ENCODE data around the gene PTPRD. TPM values are rescaled to one million over a fixed set of nuclear protein-coding genes. Genes with fewer than 3 reads are reported as not detected.

The PTPRD gene
- total and polyA plus RNA-seq, 2 donors (not counting 1 experiment from before 2014, with no cell fraction given): 0.35 to 4.8 TPM

GRCh38 chr9:9556865-9557803 is 1055.7 kb downstream of the PTPRD start:
- Histone ChIP-seq H4K20me1 (ENCODE audit: control insufficient read depth, extremely low read depth, insufficient read depth, low read length) (no peaks in the 10 kb centered on the region), H3K27ac (ENCODE audit: insufficient read depth, low read length) (no peak overlapping the region), H3K4me3 (replicated peaks in 1 of 4; ENCODE audit: control extremely low read depth in 1 of 4, insufficient read depth in 1 of 4, low read depth in 3 of 4, low read length in 4 of 4) (no peak overlapping the region), H3K36me3 (ENCODE audit: control insufficient read depth, insufficient read depth, low read length) (no peaks in the 10 kb centered on the region), H3K79me2 (ENCODE audit: control insufficient read depth, insufficient read depth, low read length) (no peaks in the 10 kb centered on the region), H3K9me3 (ENCODE audit: control insufficient read depth, insufficient read depth, low read depth, low read length) (no peaks in the 10 kb centered on the region), H3K27me3 (ENCODE audit: control insufficient read depth, insufficient read depth, low read length) (no peaks in the 10 kb centered on the region), H3K9ac (ENCODE audit: insufficient read depth, low read length) (no peak overlapping the region), H3K4me2 (ENCODE audit: extremely low read depth, insufficient read depth, low read length) (no peak overlapping the region), H3K4me1 (ENCODE audit: control insufficient read depth, extremely low read depth, insufficient read depth, low read length) (no peaks in the 10 kb centered on the region), H2AFZ (ENCODE audit: low read length) (no peak overlapping the region)
- TF ChIP-seq CTCF (conservative IDR thresholded peaks at IDR 0.05 in 1 of 2, IDR thresholded peaks at IDR 0.05 in 1 of 2; ENCODE audit: low read depth in 1 of 2, low read length in 2 of 2): no peak
- no peak for TF ChIP-seq EZH2 (IDR thresholded peaks at IDR 0.05; ENCODE audit: low read length, missing control alignments)
- no peak for DNase-seq (ENCODE audit: low read depth in 2 of 2)

GRCh38 chr9:9552665-9553064 is 1060.1 kb downstream of the PTPRD start:
- no peak overlapping the region for H3K4me2 ChIP-seq (ENCODE audit: extremely low read depth, insufficient read depth, low read length)
- no peaks in the 10 kb centered on the region for H3K36me3 ChIP-seq (ENCODE audit: control insufficient read depth, insufficient read depth, low read length)
- H2AFZ ChIP-seq (ENCODE audit: low read length): no peak overlapping the region
- TF ChIP-seq CTCF (conservative IDR thresholded peaks at IDR 0.05 in 1 of 2, IDR thresholded peaks at IDR 0.05 in 1 of 2; ENCODE audit: low read depth in 1 of 2, low read length in 2 of 2) (no peak), EZH2 (IDR thresholded peaks at IDR 0.05; ENCODE audit: low read length, missing control alignments) (no peak)
- H3K27me3 ChIP-seq (ENCODE audit: control insufficient read depth, insufficient read depth, low read length): no peaks in the 10 kb centered on the region
- no peak overlapping the region for H3K27ac ChIP-seq (ENCODE audit: insufficient read depth, low read length)
- no peaks in the 10 kb centered on the region for H3K9me3 ChIP-seq (ENCODE audit: control insufficient read depth, insufficient read depth, low read depth, low read length)
- H3K9ac ChIP-seq (ENCODE audit: insufficient read depth, low read length): no peak overlapping the region
- H4K20me1 ChIP-seq (ENCODE audit: control insufficient read depth, extremely low read depth, insufficient read depth, low read length): no peaks in the 10 kb centered on the region
- no peak for DNase-seq (ENCODE audit: low read depth in 2 of 2)
- no peak overlapping the region for H3K4me3 ChIP-seq (replicated peaks in 1 of 4; ENCODE audit: control extremely low read depth in 1 of 4, insufficient read depth in 1 of 4, low read depth in 3 of 4, low read length in 4 of 4)
- H3K79me2 ChIP-seq (ENCODE audit: control insufficient read depth, insufficient read depth, low read length): no peaks in the 10 kb centered on the region
- no peaks in the 10 kb centered on the region for H3K4me1 ChIP-seq (ENCODE audit: control insufficient read depth, extremely low read depth, insufficient read depth, low read length)

- Histone ChIP-seq H3K79me2 (ENCODE audit: control insufficient read depth, insufficient read depth, low read length) (no peaks in the 10 kb centered on the region), H3K27me3 (ENCODE audit: control insufficient read depth, insufficient read depth, low read length) (no peaks in the 10 kb centered on the region), H2AFZ (ENCODE audit: low read length) (no peak overlapping the region), H3K27ac (ENCODE audit: insufficient read depth, low read length) (no peak overlapping the region), H3K36me3 (ENCODE audit: control insufficient read depth, insufficient read depth, low read length) (no peaks in the 10 kb centered on the region), H4K20me1 (ENCODE audit: control insufficient read depth, extremely low read depth, insufficient read depth, low read length) (no peaks in the 10 kb centered on the region), H3K4me3 (replicated peaks in 1 of 4; ENCODE audit: control extremely low read depth in 1 of 4, insufficient read depth in 1 of 4, low read depth in 3 of 4, low read length in 4 of 4) (no peak overlapping the region), H3K9me3 (ENCODE audit: control insufficient read depth, insufficient read depth, low read depth, low read length) (no peaks in the 10 kb centered on the region), H3K4me1 (ENCODE audit: control insufficient read depth, extremely low read depth, insufficient read depth, low read length) (no peaks in the 10 kb centered on the region), H3K9ac (ENCODE audit: insufficient read depth, low read length) (no peak overlapping the region), H3K4me2 (ENCODE audit: extremely low read depth, insufficient read depth, low read length) (no peak overlapping the region)
- DNase-seq (ENCODE audit: low read depth in 2 of 2): no peak
- TF ChIP-seq EZH2 (IDR thresholded peaks at IDR 0.05; ENCODE audit: low read length, missing control alignments) (no peak), CTCF (conservative IDR thresholded peaks at IDR 0.05 in 1 of 2, IDR thresholded peaks at IDR 0.05 in 1 of 2; ENCODE audit: low read depth in 1 of 2, low read length in 2 of 2) (no peak)
Measured at GRCh38 chr9:9538766-9539165, 1074.0 kb downstream of the PTPRD start.

Data from fibroblast of lung (primary cell).